ENCODE data around the gene CACNG6. TPM values are rescaled to one million over a fixed set of nuclear protein-coding genes. Genes with fewer than 3 reads are reported as not detected.

Gene CACNG6
- total RNA-seq, 1 donor from 2014 or later = 0.77 TPM

DNA sequence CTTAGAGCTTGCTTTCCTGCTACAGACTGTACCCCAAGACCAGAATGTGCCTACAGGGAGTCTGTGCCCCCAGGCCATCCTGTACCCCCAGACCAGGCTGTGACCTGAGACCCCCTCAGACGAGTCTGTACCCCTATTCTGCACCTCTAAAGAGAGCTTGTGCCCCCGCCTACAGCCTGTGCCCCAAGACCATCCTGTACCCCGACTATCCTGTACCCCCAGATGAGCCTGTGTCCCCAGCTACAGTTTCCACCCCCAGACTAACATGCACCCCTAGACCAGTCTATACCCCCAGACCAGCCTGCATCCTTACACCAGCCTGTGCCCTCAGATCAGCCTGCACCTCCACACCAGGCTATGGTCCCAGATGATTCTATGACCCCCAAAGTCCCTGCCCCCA lies 2.0 kb downstream of the CACNG6 start:
- H3K27ac Mint-ChIP-seq (ENCODE audit: unreplicated experiment) = no peak overlapping the region
- peaks cover 59% of the 10 kb centered on the region for H3K27me3 Mint-ChIP-seq (ENCODE audit: low read depth)
- no peak for DNase-seq (ENCODE audit: low read depth, low spot score)
- no peaks in the 10 kb centered on the region for H3K36me3 Mint-ChIP-seq (ENCODE audit: low read depth)
- no peak for TF ChIP-seq CTCF (conservative IDR thresholded peaks at IDR 0.05)
- H3K4me1 Mint-ChIP-seq = peaks cover 5% of the 10 kb centered on the region
- no peaks in the 10 kb centered on the region for H3K9me3 Mint-ChIP-seq
- H3K4me3 Mint-ChIP-seq = no peak overlapping the region

DNA sequence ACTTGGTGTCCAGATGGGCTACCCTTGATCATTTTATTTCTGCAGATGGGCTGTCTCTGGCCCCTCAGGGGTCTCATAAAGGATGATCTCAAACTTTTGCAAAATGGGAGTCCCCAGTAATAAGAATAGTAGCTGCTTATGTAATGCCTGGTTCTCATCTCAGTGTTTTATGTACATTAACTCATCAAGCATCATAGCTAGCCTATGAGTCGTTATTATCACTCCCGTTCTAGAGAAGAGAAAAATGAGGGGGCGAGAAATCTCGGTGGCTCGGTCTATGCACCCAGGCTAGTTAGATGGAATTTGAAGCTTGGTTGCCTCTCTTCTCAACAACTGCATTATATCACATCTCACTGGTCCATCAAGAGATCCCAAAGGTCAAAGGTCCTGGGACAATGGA lies 3.4 kb downstream of the CACNG6 start:
- no peaks in the 10 kb centered on the region for H3K36me3 Mint-ChIP-seq (ENCODE audit: low read depth)
- H3K4me3 Mint-ChIP-seq = no peak overlapping the region
- no peak for TF ChIP-seq CTCF (conservative IDR thresholded peaks at IDR 0.05)
- no peak overlapping the region for H3K27ac Mint-ChIP-seq (ENCODE audit: unreplicated experiment)
- no peak for DNase-seq (ENCODE audit: low read depth, low spot score)
- H3K27me3 Mint-ChIP-seq (ENCODE audit: low read depth) = peaks cover 63% of the 10 kb centered on the region
- no peaks in the 10 kb centered on the region for H3K4me1 Mint-ChIP-seq
- H3K9me3 Mint-ChIP-seq = no peaks in the 10 kb centered on the region

GRCh38 chr19:53998223-53998622 lies 6.8 kb downstream of the CACNG6 start:
- Mint-ChIP-seq H3K27ac (ENCODE audit: unreplicated experiment) (no peak overlapping the region), H3K4me1 (peaks cover 3% of the 10 kb centered on the region), H3K36me3 (ENCODE audit: low read depth) (no peaks in the 10 kb centered on the region), H3K9me3 (no peaks in the 10 kb centered on the region), H3K4me3 (no peak overlapping the region), H3K27me3 (ENCODE audit: low read depth) (peaks cover 75% of the 10 kb centered on the region)
- DNase-seq (ENCODE audit: low read depth, low spot score) = no peak
- TF ChIP-seq CTCF (conservative IDR thresholded peaks at IDR 0.05) = no peak

- Mint-ChIP-seq H3K9me3 (no peaks in the 10 kb centered on the region), H3K27me3 (ENCODE audit: low read depth) (peaks cover 64% of the 10 kb centered on the region), H3K36me3 (ENCODE audit: low read depth) (no peaks in the 10 kb centered on the region), H3K27ac (ENCODE audit: unreplicated experiment) (no peak overlapping the region), H3K4me3 (no peak overlapping the region), H3K4me1 (peaks cover 3% of the 10 kb centered on the region)
- no peak for DNase-seq (ENCODE audit: low read depth, low spot score)
- TF ChIP-seq CTCF (conservative IDR thresholded peaks at IDR 0.05) = no peak
These were observed 8.3 kb downstream of the CACNG6 start for GRCh38 chr19:53999694-54000093.

DNA sequence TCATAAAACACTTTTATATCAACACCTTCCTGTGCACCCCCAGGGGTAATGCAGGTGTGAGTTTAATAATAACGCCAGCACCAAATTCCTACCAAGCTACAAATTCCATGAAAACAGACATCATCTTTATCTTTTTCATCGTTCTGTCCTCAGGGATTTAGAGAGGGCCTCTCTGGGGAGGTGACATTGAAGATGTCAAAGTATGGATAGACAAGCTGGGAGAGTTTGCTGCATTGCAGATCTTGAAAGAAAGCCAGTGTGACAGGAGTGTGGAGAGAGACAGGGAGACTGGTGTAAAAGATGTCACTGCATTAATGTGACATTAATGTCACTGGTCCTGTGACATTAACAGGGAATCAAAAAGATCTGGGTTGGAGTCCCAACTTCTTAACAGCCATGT lies 10.1 kb downstream of the CACNG6 start:
- DNase-seq (ENCODE audit: low read depth, low spot score) = no peak
- Mint-ChIP-seq H3K4me3 (no peak overlapping the region), H3K9me3 (no peaks in the 10 kb centered on the region), H3K4me1 (peaks cover 3% of the 10 kb centered on the region), H3K27ac (ENCODE audit: unreplicated experiment) (no peak overlapping the region), H3K36me3 (ENCODE audit: low read depth) (no peaks in the 10 kb centered on the region), H3K27me3 (ENCODE audit: low read depth) (peaks cover 48% of the 10 kb centered on the region)
- no peak for TF ChIP-seq CTCF (conservative IDR thresholded peaks at IDR 0.05)
